SU-DHL-6 (cell line): ENCODE data around the gene ABCC3.

ENCODE experiments used
- H2AFZ ChIP-seq: fragments of 200-600 bp; sonication (generic); 2 replicates; pipeline ENCODE4 v1.6.1; 2014; ENCODE audit warnings: low read depth, mild to moderate bottlenecking, moderate library complexity, mixed read lengths, antibody characterized with exemption, low read length; ENCODE audit not compliant: severe bottlenecking
- H3F3A ChIP-seq: fragments of 200-600 bp; shearing (Covaris generic); 2 replicates; pipeline ENCODE4 v1.6.0; 2016; ENCODE audit warnings: antibody characterized with exemption, mild to moderate bottlenecking; ENCODE audit not compliant: insufficient read depth
- H3K27ac ChIP-seq: fragments of 200-600 bp; sonication (generic); 2 replicates; pipeline ENCODE4 v1.5.1; 2016; ENCODE audit warnings: low read depth, mild to moderate bottlenecking, low read length, moderate library complexity, mixed read lengths
- H3K27me3 ChIP-seq: fragments of 200-600 bp; sonication (generic), shearing (Covaris generic); 2 replicates; pipeline ENCODE4 v1.6.0; 2014; ENCODE audit warnings: mild to moderate bottlenecking, low read length
- H3K36me3 ChIP-seq: fragments of 200-600 bp; sonication (generic); 2 replicates; pipeline ENCODE4 v1.6.1; 2014; ENCODE audit warnings: mild to moderate bottlenecking, low read length, mixed read lengths
- H3K4me2 ChIP-seq: fragments of 300-600, 200-600 bp; shearing (Covaris generic), sonication (generic); 2 replicates; pipeline ENCODE4 v1.6.0; 2014; ENCODE audit warnings: low read length, low read depth, mild to moderate bottlenecking; ENCODE audit not compliant: poor library complexity, severe bottlenecking
- H3K4me3 ChIP-seq: fragments of 200-600 bp; sonication (generic); 2 replicates; pipeline ENCODE4 v1.5.1; 2014; ENCODE audit warnings: antibody characterized with exemption, low read length, mild to moderate bottlenecking, mixed read lengths; ENCODE audit not compliant: insufficient read depth, poor library complexity, severe bottlenecking
- H3K79me2 ChIP-seq: fragments of 200-600 bp; sonication (generic); 2 replicates; pipeline ENCODE4 v1.6.1; 2014; ENCODE audit warnings: mild to moderate bottlenecking, low read length, moderate library complexity; ENCODE audit not compliant: insufficient read depth
- H3K9ac ChIP-seq: fragments of 200-600 bp; sonication (generic); 2 replicates; pipeline ENCODE4 v1.7.0; 2014; ENCODE audit warnings: mild to moderate bottlenecking, low read length
- H3K9me2 ChIP-seq: fragments of 200-600 bp; sonication (generic); replicated peaks from 2 replicates; pipeline ENCODE4 v1.6.1; 2014; ENCODE audit warnings: low read length; ENCODE audit not compliant: insufficient read depth
- H3K9me3 ChIP-seq: fragments of 200-600 bp; sonication (generic); 2 replicates; pipeline ENCODE4 v1.6.1; 2014; ENCODE audit warnings: low read length, mixed read lengths; ENCODE audit not compliant: insufficient read depth
- H4K20me1 ChIP-seq: fragments of 200-600 bp; sonication (generic); 2 replicates; pipeline ENCODE4 v1.6.1; 2014; ENCODE audit warnings: low read depth, mild to moderate bottlenecking, antibody characterized with exemption, low read length, moderate library complexity, mixed read lengths
- EZH2phosphoT487 ChIP-seq: fragments of 200-600 bp; sonication (generic), shearing (Covaris generic); conservative IDR thresholded peaks from 2 replicates; pipeline ENCODE4 v1.6.1; 2018; ENCODE audit warnings: mild to moderate bottlenecking, antibody characterized with exemption, low read length, moderate library complexity, mixed read lengths
- TF ChIP-seq, protein P1 (sequence below): fragments of 200-600 bp; sonication (generic); IDR thresholded peaks from one replicate; pipeline ENCODE4 v1.5.1; 2017; ENCODE audit warnings: antibody characterized with exemption, mild to moderate bottlenecking, low read length, moderate library complexity; ENCODE audit not compliant: insufficient read depth, poor library complexity, severe bottlenecking

The ABCC3 gene

DNA sequence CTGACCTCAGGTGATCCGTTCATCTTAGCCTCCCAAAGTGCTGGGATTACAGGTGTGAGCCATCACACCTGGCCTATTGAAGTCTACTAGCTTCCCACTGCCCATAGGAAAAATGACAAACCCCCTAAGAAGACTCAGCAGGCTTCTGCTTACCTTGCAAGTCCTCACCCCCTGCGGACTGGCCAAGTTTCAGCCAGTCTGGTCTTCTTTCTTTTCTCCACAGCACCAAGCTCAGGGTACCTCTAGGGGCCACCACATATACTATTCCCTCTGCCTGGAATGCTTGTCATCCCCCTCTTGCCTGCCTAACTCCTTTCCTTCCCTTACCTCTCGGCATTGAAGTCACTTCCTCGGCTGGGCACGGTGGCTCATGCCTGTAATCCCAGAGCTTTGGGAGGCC lies 31.2 kb downstream of the ABCC3 start:
- TF ChIP-seq, protein P1, sequence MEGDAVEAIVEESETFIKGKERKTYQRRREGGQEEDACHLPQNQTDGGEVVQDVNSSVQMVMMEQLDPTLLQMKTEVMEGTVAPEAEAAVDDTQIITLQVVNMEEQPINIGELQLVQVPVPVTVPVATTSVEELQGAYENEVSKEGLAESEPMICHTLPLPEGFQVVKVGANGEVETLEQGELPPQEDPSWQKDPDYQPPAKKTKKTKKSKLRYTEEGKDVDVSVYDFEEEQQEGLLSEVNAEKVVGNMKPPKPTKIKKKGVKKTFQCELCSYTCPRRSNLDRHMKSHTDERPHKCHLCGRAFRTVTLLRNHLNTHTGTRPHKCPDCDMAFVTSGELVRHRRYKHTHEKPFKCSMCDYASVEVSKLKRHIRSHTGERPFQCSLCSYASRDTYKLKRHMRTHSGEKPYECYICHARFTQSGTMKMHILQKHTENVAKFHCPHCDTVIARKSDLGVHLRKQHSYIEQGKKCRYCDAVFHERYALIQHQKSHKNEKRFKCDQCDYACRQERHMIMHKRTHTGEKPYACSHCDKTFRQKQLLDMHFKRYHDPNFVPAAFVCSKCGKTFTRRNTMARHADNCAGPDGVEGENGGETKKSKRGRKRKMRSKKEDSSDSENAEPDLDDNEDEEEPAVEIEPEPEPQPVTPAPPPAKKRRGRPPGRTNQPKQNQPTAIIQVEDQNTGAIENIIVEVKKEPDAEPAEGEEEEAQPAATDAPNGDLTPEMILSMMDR: no peak
- no peak for TF ChIP-seq EZH2phosphoT487
- Histone ChIP-seq H3K4me3 (no peak overlapping the region), H2AFZ (no peak overlapping the region), H3K27ac (no peak overlapping the region), H3K9me2 (no peaks in the 10 kb centered on the region), H4K20me1 (no peaks in the 10 kb centered on the region), H3K4me2 (no peak overlapping the region), H3K9me3 (no peaks in the 10 kb centered on the region), H3F3A (no peaks in the 10 kb centered on the region), H3K79me2 (no peaks in the 10 kb centered on the region), H3K9ac (no peak overlapping the region), H3K36me3 (no peaks in the 10 kb centered on the region), H3K27me3 (no peaks in the 10 kb centered on the region)

DNA sequence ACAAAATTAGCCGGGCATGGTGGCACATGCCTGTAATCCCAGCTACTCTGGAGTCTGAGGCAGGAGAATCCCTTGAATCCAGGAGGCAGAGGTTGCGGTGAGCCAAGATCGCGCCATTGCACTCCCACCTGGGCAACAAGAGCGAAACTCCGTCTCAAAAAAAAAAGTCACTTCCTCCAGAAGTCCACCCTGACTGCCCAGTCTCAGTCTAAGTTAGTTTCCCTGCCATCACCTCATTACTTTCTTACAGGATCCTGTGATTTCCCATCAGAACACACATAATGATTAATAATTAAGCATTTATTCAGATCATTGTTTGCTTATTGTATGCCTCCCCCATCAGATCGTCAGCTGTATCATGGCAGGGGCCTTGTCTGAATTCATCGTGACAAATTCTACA lies 31.6 kb downstream of the ABCC3 start:
- TF ChIP-seq EZH2phosphoT487: no peak
- TF ChIP-seq, protein P1: no peak
- Histone ChIP-seq H3K27ac (no peak overlapping the region), H3K79me2 (no peaks in the 10 kb centered on the region), H3K4me3 (no peak overlapping the region), H3K9me3 (no peaks in the 10 kb centered on the region), H3K9ac (no peak overlapping the region), H3K27me3 (no peaks in the 10 kb centered on the region), H3K4me2 (no peak overlapping the region), H3F3A (no peaks in the 10 kb centered on the region), H3K9me2 (no peaks in the 10 kb centered on the region), H3K36me3 (no peaks in the 10 kb centered on the region), H2AFZ (no peak overlapping the region), H4K20me1 (no peaks in the 10 kb centered on the region)

DNA sequence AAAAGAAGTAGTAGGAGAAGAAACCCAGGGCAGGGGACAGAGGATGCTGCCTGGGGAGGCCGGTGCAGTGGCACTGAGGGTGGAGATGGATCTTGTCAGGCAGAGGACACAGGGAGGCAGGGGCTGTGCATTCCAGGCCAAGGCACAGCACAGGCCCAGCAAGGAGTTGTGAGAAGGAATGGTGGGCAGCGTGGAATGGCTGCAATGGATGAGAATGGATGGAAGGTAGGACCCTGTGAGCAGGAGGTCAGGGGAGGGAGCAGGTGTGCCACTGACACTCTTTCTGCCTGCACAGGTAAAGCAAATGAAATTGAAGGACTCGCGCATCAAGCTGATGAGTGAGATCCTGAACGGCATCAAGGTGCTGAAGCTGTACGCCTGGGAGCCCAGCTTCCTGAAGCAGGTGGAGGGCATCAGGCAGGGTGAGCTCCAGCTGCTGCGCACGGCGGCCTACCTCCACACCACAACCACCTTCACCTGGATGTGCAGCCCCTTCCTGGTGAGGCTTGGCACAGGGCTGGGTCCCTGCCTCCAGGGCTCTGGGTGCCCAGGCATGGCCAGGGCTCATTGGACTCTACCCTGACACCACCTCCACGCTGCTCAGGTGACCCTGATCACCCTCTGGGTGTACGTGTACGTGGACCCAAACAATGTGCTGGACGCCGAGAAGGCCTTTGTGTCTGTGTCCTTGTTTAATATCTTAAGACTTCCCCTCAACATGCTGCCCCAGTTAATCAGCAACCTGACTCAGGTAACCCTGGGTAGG lies 32.8 kb downstream of the ABCC3 start:
- H3K27ac ChIP-seq: no peak overlapping the region
- TF ChIP-seq EZH2phosphoT487: no peak
- TF ChIP-seq, protein P1: no peak
- no peaks in the 10 kb centered on the region for H3K9me2 ChIP-seq
- H3K4me3 ChIP-seq: no peak overlapping the region
- H3K79me2 ChIP-seq: no peaks in the 10 kb centered on the region
- H3K9ac ChIP-seq: no peak overlapping the region
- no peaks in the 10 kb centered on the region for H3F3A ChIP-seq
- no peaks in the 10 kb centered on the region for H3K36me3 ChIP-seq
- no peak overlapping the region for H3K4me2 ChIP-seq
- no peak overlapping the region for H2AFZ ChIP-seq
- no peaks in the 10 kb centered on the region for H3K9me3 ChIP-seq
- no peaks in the 10 kb centered on the region for H4K20me1 ChIP-seq
- H3K27me3 ChIP-seq: no peaks in the 10 kb centered on the region
